H9 (cell line): ENCODE data around the gene METRN. TPM values are rescaled to one million over a fixed set of nuclear protein-coding genes. Genes with fewer than 3 reads are reported as not detected.

Experiments used
- DNase-seq: peaks from one replicate; pipeline ENCODE4 v3.0.0-alpha.2; 2017
- H2AFZ ChIP-seq: one replicate; pipeline ENCODE4 v1.6.1; 2013; ENCODE audit warnings: mild to moderate bottlenecking, low read length, control low read depth, moderate library complexity
- H2AK5ac ChIP-seq: 2 replicates; pipeline ENCODE4 v1.6.1; 2013; ENCODE audit warnings: low read length, control low read depth, mixed read lengths; ENCODE audit not compliant: insufficient read length
- H2BK120ac ChIP-seq: one replicate; pipeline ENCODE4 v1.6.1; 2013; ENCODE audit warnings: low read depth, mild to moderate bottlenecking, low read length, control low read depth, inconsistent platforms; ENCODE audit not compliant: poor library complexity, severe bottlenecking
- H2BK12ac ChIP-seq: 2 replicates; pipeline ENCODE4 v1.6.1; 2013; ENCODE audit warnings: low read length, control low read depth, mixed read lengths, low read depth; ENCODE audit not compliant: insufficient read length
- H2BK15ac ChIP-seq: 2 replicates; pipeline ENCODE4 v1.6.1; 2013; ENCODE audit warnings: low read depth, low read length, control low read depth
- H2BK20ac ChIP-seq: one replicate; pipeline ENCODE4 v1.6.1; 2013; ENCODE audit warnings: low read depth, mild to moderate bottlenecking, low read length, control low read depth, inconsistent platforms; ENCODE audit not compliant: poor library complexity, severe bottlenecking
- H2BK5ac ChIP-seq: 2 replicates; pipeline ENCODE4 v1.6.1; 2013; ENCODE audit warnings: low read length, control low read depth, mixed read lengths; ENCODE audit not compliant: insufficient read length
- H3K14ac ChIP-seq: 2 replicates; pipeline ENCODE4 v1.6.1; 2013; ENCODE audit warnings: low read length, control low read depth; ENCODE audit not compliant: insufficient read depth
- H3K18ac ChIP-seq: 2 replicates; pipeline ENCODE4 v1.6.1; 2013; ENCODE audit warnings: low read depth, mild to moderate bottlenecking, mixed read lengths, low read length, control low read depth; ENCODE audit not compliant: insufficient read length
- H3K23ac ChIP-seq: 2 replicates; pipeline ENCODE4 v1.6.1; 2013; ENCODE audit warnings: low read length, control low read depth, mixed read lengths, low read depth; ENCODE audit not compliant: insufficient read length
- H3K23me2 ChIP-seq: 2 replicates; pipeline ENCODE4 v1.6.1; 2013; ENCODE audit warnings: low read depth, mild to moderate bottlenecking, mixed read lengths, low read length, control low read depth; ENCODE audit not compliant: insufficient read length, poor library complexity, severe bottlenecking
- H3K27ac ChIP-seq: 2 replicates; pipeline ENCODE4 v1.5.1; 2013; ENCODE audit warnings: low read length, control low read depth, mixed read lengths, low read depth; ENCODE audit not compliant: insufficient read length
- H3K27me3 ChIP-seq: 2 replicates; pipeline ENCODE4 v1.6.1; 2013; ENCODE audit warnings: low read length, control low read depth, inconsistent platforms; ENCODE audit not compliant: insufficient read depth
- H3K4ac ChIP-seq: 2 replicates; pipeline ENCODE4 v1.6.1; 2013; ENCODE audit warnings: low read depth, mild to moderate bottlenecking, control low read depth, inconsistent platforms, low read length, moderate library complexity
- H3K4me1 ChIP-seq: 2 replicates; pipeline ENCODE4 v1.6.1; 2013; ENCODE audit warnings: low read length, control low read depth, inconsistent platforms; ENCODE audit not compliant: insufficient read depth
- H3K4me2 ChIP-seq: 2 replicates; pipeline ENCODE4 v1.6.1; 2013; ENCODE audit warnings: low read length, control low read depth, mixed read lengths; ENCODE audit not compliant: insufficient read length, insufficient read depth
- H3K56ac ChIP-seq: 2 replicates; pipeline ENCODE4 v1.6.1; 2013; ENCODE audit warnings: low read depth, mild to moderate bottlenecking, mixed read lengths, low read length, control low read depth; ENCODE audit not compliant: insufficient read length
- H3K79me1 ChIP-seq: 2 replicates; pipeline ENCODE4 v1.6.1; 2013; ENCODE audit warnings: low read depth, mild to moderate bottlenecking, moderate library complexity, low read length, control low read depth, inconsistent platforms; ENCODE audit not compliant: insufficient read depth, poor library complexity, severe bottlenecking
- H3K79me2 ChIP-seq: 2 replicates; pipeline ENCODE4 v1.6.1; 2013; ENCODE audit warnings: low read length, control low read depth, inconsistent platforms; ENCODE audit not compliant: insufficient read depth
- H3K9ac ChIP-seq: 2 replicates; pipeline ENCODE4 v1.6.1; 2013; ENCODE audit warnings: low read length, control low read depth, mixed read lengths; ENCODE audit not compliant: insufficient read length; ENCODE audit errors: extremely low read depth
- H3K9me3 ChIP-seq: one replicate; pipeline ENCODE4 v1.6.1; 2013; ENCODE audit warnings: low read depth, low read length, inconsistent platforms; ENCODE audit not compliant: control insufficient read depth
- H3T11ph ChIP-seq: one replicate; pipeline ENCODE4 v1.6.1; 2013; ENCODE audit warnings: mild to moderate bottlenecking, low read length, control low read depth, inconsistent platforms
- H4K20me1 ChIP-seq: one replicate; pipeline ENCODE4 v1.6.1; 2013; ENCODE audit not compliant: control insufficient read depth, insufficient read length, insufficient read depth
- H4K5ac ChIP-seq: 2 replicates; pipeline ENCODE4 v1.6.1; 2013; ENCODE audit warnings: low read depth, mild to moderate bottlenecking, mixed read lengths, low read length, control low read depth; ENCODE audit not compliant: insufficient read length
- H4K8ac ChIP-seq: replicated peaks from 2 replicates; pipeline ENCODE4 v1.6.1; 2013; ENCODE audit warnings: low read length, control low read depth, mixed read lengths, low read depth; ENCODE audit not compliant: insufficient read length
- H4K91ac ChIP-seq: 2 replicates; pipeline ENCODE4 v1.6.1; 2013; ENCODE audit warnings: low read depth, mild to moderate bottlenecking, moderate library complexity, mixed read lengths, low read length, control low read depth; ENCODE audit not compliant: insufficient read length
- H3K27ac Mint-ChIP-seq, 3 experiments: 2 replicates in 2 of 3; 3 replicates in 1 of 3; pipeline ENCODE4 v1.8.0; 2020 to 2021; ENCODE audit warnings: mixed read lengths in 3 of 3, mild to moderate bottlenecking in 1 of 3, moderate library complexity in 1 of 3
- H3K27me3 Mint-ChIP-seq: 2 replicates; pipeline ENCODE4 v1.8.0; 2021; ENCODE audit warnings: low read depth, mild to moderate bottlenecking, moderate library complexity, mixed read lengths
- H3K36me3 Mint-ChIP-seq, 3 experiments: 2 replicates in 2 of 3; 3 replicates in 1 of 3; pipeline ENCODE4 v1.8.0; 2020 to 2021; ENCODE audit warnings: low read depth in 3 of 3, mixed read lengths in 3 of 3; ENCODE audit not compliant: insufficient read depth in 1 of 3
- H3K4me1 Mint-ChIP-seq, 2 experiments: 2 replicates each; pipeline ENCODE4 v1.8.0; 2020; ENCODE audit warnings: mixed read lengths in 2 of 2
- H3K4me3 Mint-ChIP-seq, 2 experiments: 2 replicates in 1 of 2; 3 replicates in 1 of 2; pipeline ENCODE4 v1.8.0; 2020 to 2021; ENCODE audit warnings: mild to moderate bottlenecking in 2 of 2, mixed read lengths in 2 of 2, moderate library complexity in 1 of 2
- H3K9me3 Mint-ChIP-seq, 2 experiments: 2 replicates in 1 of 2; 3 replicates in 1 of 2; pipeline ENCODE4 v1.8.0; 2020; ENCODE audit warnings: mild to moderate bottlenecking in 2 of 2, mixed read lengths in 2 of 2, moderate library complexity in 1 of 2
- WGBS: extraction: QIAGEN DNeasy Blood & Tissue Kit; methylation state at CpG from one replicate; pipeline ENCODE4 v1.1.7; 2013; ENCODE audit warnings: missing lambda C conversion rate, low lambda C conversion rate, mixed read lengths; ENCODE audit not compliant: insufficient read length; ENCODE audit errors: extremely low coverage; 5-methylcytosine and 5-hydroxymethylcytosine counted together
- total RNA-seq: library from RNA; stranded (reverse); gene quantifications from 2 replicates; pipeline ENCODE4 v1.2.1, GENCODE V29; 2021
- TF ChIP-seq, protein P1 (sequence below): fragments of 200-600 bp; sonication (generic); conservative IDR thresholded peaks from 3 replicates; pipeline ENCODE4 v1.8.0; 2021; ENCODE audit warnings: antibody characterized with exemption, mild to moderate bottlenecking

Gene METRN
- total RNA-seq, 1 experiment from 2014 or later, result 26.2 TPM

DNA sequence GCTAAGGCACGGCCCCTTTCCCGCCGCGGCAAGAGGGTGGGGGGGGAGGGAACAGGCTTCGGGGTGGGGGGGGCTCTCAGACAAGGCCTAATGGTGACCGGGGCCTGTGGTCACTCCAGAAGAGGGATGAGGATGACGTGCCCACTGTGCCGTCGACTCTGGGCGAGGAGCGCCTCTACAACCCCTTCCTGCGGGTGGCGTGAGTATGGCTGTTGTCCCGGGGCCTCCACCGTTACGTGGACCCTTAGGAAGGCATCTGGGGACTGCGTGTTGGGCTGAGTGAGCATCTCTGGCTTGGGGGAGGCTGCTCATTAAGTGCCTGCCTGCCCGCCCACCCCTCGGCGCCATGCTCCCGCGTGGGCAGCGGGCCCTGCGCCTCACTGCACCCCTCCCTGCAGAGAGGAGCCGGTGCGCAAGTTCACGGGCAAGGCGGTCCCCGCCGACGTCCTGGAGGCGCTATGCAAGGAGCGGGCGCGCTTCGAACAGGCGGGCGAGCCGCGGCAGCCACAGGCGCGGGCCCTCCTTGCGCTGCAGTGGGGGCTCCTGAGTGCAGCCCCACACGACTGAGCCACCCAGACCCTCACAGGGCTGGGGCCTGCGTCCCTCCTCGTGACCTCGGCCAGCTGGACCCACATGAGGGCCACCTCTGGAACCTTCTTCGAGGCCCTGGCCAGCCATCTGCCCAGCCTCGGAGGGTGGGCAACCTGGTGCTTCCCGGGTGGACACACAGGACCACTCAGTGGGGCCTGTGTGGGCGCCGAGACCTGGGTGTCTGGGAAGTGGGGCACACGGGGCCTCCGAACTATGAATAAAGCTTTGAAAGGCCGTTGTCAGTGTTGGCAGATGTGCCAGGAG lies 14.2 kb downstream of the METRN start:
- Mint-ChIP-seq H3K27ac (no peak overlapping the region), H3K4me1 (no peaks in the 10 kb centered on the region), H3K27me3 (peaks cover 12% of the 10 kb centered on the region), H3K9me3 (no peaks in the 10 kb centered on the region), H3K36me3 (peaks cover 0 to 8% (median 0%) of the 10 kb centered on the region in 3 experiments; a peak in 2 of 7 replicates), H3K4me3 (peak overlapping the region; percentile 61 to 79)
- TF ChIP-seq, protein P1, sequence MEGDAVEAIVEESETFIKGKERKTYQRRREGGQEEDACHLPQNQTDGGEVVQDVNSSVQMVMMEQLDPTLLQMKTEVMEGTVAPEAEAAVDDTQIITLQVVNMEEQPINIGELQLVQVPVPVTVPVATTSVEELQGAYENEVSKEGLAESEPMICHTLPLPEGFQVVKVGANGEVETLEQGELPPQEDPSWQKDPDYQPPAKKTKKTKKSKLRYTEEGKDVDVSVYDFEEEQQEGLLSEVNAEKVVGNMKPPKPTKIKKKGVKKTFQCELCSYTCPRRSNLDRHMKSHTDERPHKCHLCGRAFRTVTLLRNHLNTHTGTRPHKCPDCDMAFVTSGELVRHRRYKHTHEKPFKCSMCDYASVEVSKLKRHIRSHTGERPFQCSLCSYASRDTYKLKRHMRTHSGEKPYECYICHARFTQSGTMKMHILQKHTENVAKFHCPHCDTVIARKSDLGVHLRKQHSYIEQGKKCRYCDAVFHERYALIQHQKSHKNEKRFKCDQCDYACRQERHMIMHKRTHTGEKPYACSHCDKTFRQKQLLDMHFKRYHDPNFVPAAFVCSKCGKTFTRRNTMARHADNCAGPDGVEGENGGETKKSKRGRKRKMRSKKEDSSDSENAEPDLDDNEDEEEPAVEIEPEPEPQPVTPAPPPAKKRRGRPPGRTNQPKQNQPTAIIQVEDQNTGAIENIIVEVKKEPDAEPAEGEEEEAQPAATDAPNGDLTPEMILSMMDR, result peak; percentile 17; the same call in 1 of the 3 replicates
- H3K23ac ChIP-seq, result no peak overlapping the region
- no peak overlapping the region for H2BK120ac ChIP-seq
- H2AK5ac ChIP-seq, result no peak overlapping the region
- H3K56ac ChIP-seq, result no peak overlapping the region
- H2BK12ac ChIP-seq, result no peak overlapping the region
- H3K9me3 ChIP-seq, result no peaks in the 10 kb centered on the region
- no peaks in the 10 kb centered on the region for H3K27me3 ChIP-seq
- no peak overlapping the region for H3K9ac ChIP-seq
- no peak overlapping the region for H2BK5ac ChIP-seq
- H4K91ac ChIP-seq, result no peak overlapping the region
- H3K4ac ChIP-seq, result no peak overlapping the region
- no peak overlapping the region for H2BK15ac ChIP-seq
- no peaks in the 10 kb centered on the region for H3K79me2 ChIP-seq
- no peaks in the 10 kb centered on the region for H3K4me1 ChIP-seq
- peaks cover 11% of the 10 kb centered on the region for H3K23me2 ChIP-seq
- no peak overlapping the region for H3K27ac ChIP-seq
- no peaks in the 10 kb centered on the region for H4K20me1 ChIP-seq
- H3K18ac ChIP-seq, result no peak overlapping the region
- no peak overlapping the region for H2BK20ac ChIP-seq
- no peak overlapping the region for H2AFZ ChIP-seq
- DNase-seq, result peak; percentile 58
- H3T11ph ChIP-seq, result no peak overlapping the region
- H3K79me1 ChIP-seq, result no peaks in the 10 kb centered on the region
- H3K4me2 ChIP-seq, result peak overlapping the region; percentile 87
- no peak overlapping the region for H4K5ac ChIP-seq
- H4K8ac ChIP-seq, result no peak overlapping the region
- H3K14ac ChIP-seq, result no peak overlapping the region
- WGBS, result no CpG with 5 or more reads among the region's 55 CpGs
